ENCODE results near the gene TMEM182.
A peak's percentile ranks its signal among the peaks of the same experiment; 100 is the strongest.

TMEM182 gene

DNA sequence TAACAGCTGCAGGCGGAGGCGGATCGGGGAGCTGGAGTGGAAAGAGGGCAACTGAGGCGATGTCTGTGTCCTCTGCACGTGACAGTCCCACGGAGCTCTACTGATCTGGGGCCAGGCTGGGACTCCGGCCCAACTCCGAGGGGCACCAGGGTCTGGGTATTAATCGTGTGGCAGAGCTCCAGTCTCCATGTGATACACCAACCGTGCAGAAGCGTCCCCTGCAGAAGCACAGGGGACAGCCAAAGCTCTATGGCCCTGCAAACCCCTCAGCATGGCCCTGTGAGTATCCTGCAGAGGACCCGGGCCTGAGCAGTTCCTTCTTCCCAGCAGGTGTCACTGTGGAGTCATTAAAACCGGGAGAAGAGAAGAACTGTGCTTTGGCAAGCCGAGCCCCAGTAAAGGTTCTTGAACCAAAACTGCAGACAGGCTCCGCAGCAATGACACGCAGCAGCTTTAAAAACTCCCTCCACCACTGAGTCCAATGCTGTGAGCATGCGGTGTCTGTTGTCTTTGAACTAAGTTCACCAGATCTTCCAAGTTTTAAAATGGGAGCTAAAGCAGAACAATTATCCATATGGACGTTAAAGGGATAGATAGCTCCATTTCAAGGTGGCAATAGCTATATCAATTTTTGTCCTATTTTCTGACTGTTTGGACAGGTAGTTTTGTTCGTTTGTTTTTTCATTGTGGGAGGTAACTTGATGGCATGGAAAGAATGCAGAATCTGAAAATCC lies 79.4 kb downstream of the TMEM182 start:
- Histone ChIP-seq H3K27ac (ENCODE audit: extremely low read depth, low read depth, low read length) (no peak overlapping the region), H3K9me3 (ENCODE audit: control insufficient read depth, insufficient read depth, low read depth, low read length) (no peaks in the 10 kb centered on the region), H3K36me3 (ENCODE audit: control insufficient read depth in 2 of 2, insufficient read depth in 1 of 2, low read length in 2 of 2) (no peaks in the 10 kb centered on the region), H3K4me3 (ENCODE audit: low read depth, low read length) (no peak overlapping the region), H3K4me1 (ENCODE audit: control insufficient read depth, insufficient read depth, low read length) (0 out of 2 replicates have a peak, but pooled peaks cover 2% of the 10 kb centered on the region)
- TF ChIP-seq SETDB1 (IDR thresholded peaks at IDR 0.05; ENCODE audit: insufficient read length, low read length) (no peak), ZSCAN30 (tag by site-specific recombination; IDR thresholded peaks at IDR 0.05) (no peak), ZNF202 (tag by site-specific recombination; IDR thresholded peaks at IDR 0.05; ENCODE audit: borderline replicate concordance) (no peak), GLIS1 (tag by site-specific recombination; IDR thresholded peaks at IDR 0.05) (no peak), ZNF449 (tag by site-specific recombination; IDR thresholded peaks at IDR 0.05) (no peak), ZNF654 (tag by site-specific recombination; IDR thresholded peaks at IDR 0.05; ENCODE audit: low read depth) (peak; percentile 45), ZBTB7A (tag by site-specific recombination; IDR thresholded peaks at IDR 0.05; ENCODE audit: low read depth) (no peak), ZNF214 (tag by site-specific recombination; IDR thresholded peaks at IDR 0.05; ENCODE audit: borderline replicate concordance) (no peak)
- TF ChIP-seq, protein P1, sequence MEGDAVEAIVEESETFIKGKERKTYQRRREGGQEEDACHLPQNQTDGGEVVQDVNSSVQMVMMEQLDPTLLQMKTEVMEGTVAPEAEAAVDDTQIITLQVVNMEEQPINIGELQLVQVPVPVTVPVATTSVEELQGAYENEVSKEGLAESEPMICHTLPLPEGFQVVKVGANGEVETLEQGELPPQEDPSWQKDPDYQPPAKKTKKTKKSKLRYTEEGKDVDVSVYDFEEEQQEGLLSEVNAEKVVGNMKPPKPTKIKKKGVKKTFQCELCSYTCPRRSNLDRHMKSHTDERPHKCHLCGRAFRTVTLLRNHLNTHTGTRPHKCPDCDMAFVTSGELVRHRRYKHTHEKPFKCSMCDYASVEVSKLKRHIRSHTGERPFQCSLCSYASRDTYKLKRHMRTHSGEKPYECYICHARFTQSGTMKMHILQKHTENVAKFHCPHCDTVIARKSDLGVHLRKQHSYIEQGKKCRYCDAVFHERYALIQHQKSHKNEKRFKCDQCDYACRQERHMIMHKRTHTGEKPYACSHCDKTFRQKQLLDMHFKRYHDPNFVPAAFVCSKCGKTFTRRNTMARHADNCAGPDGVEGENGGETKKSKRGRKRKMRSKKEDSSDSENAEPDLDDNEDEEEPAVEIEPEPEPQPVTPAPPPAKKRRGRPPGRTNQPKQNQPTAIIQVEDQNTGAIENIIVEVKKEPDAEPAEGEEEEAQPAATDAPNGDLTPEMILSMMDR (tag by site-specific recombination; IDR thresholded peaks at IDR 0.05): peak; percentile 32; the same call in 1 of the 2 replicates
- POLR2A ChIA-PET: no interaction called here
- CTCF ChIA-PET: interaction anchor here (0.5 to 3.9 kb wide), 22 partner anchors 9 to 1038 kb away, joined by 3 to 42 read pairs (median 4); no protein-coding TSS in a partner anchor

DNA sequence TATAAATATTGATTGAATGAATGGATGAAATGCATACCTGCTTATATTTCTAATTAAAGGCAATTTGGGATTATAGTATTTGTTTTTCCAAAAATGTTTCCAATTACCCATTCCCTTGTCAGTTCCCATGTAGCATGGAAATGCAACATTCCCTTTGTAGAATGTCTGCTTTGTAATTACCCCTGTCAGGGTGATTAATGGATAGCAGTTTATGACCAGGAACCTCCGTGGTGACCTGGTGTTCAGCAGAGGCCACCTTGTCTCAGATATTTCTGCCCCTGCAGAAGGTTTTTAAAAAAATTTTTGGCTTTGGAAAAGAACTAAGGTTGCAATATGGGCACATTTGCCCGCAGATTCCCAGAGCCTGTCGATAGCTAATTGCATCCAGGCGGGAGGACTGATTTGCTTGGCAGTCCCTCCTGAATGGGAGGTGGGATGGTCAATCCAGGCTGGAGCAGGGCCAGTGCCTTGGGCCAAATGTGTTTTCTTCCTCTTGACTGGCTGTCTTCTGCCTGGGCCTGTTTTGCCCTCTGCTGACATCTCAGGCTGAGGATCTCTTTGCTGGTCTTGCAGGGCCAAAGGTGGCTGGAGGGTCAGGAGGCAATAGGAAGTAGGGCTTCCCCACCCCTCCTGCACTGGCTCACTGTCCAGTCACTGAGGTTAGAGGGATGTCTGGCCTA lies 82.1 kb downstream of the TMEM182 start:
- ChIA-PET CTCF (no interaction called here), POLR2A (no interaction called here)
- no peaks in the 10 kb centered on the region for H3K9me3 ChIP-seq (ENCODE audit: control insufficient read depth, insufficient read depth, low read depth, low read length)
- H3K36me3 ChIP-seq (ENCODE audit: control insufficient read depth in 2 of 2, insufficient read depth in 1 of 2, low read length in 2 of 2): no peaks in the 10 kb centered on the region
- no peak overlapping the region for H3K4me3 ChIP-seq (ENCODE audit: low read depth, low read length)
- H3K27ac ChIP-seq (ENCODE audit: extremely low read depth, low read depth, low read length): no peak overlapping the region
- 0 out of 2 replicates have a peak, but pooled peaks cover 2% of the 10 kb centered on the region for H3K4me1 ChIP-seq (ENCODE audit: control insufficient read depth, insufficient read depth, low read length)
- TF ChIP-seq ZNF510 (tag by site-specific recombination; IDR thresholded peaks at IDR 0.05; ENCODE audit: insufficient replicate concordance) (no peak), ZNF155 (tag by site-specific recombination; IDR thresholded peaks at IDR 0.05) (no peak), ZNF596 (tag by site-specific recombination; IDR thresholded peaks at IDR 0.05) (no peak), ZNF449 (tag by site-specific recombination; IDR thresholded peaks at IDR 0.05) (no peak), HOXA7 (CRISPR knock-in tag; IDR thresholded peaks at IDR 0.05; ENCODE audit: borderline replicate concordance) (no peak), EGR2 (tag by site-specific recombination; IDR thresholded peaks at IDR 0.05; ENCODE audit: low read depth) (no peak), ZNF324 (tag by site-specific recombination; IDR thresholded peaks at IDR 0.05) (no peak), ZNF184 (tag by site-specific recombination; IDR thresholded peaks at IDR 0.05) (no peak)
- TF ChIP-seq, protein P2, sequence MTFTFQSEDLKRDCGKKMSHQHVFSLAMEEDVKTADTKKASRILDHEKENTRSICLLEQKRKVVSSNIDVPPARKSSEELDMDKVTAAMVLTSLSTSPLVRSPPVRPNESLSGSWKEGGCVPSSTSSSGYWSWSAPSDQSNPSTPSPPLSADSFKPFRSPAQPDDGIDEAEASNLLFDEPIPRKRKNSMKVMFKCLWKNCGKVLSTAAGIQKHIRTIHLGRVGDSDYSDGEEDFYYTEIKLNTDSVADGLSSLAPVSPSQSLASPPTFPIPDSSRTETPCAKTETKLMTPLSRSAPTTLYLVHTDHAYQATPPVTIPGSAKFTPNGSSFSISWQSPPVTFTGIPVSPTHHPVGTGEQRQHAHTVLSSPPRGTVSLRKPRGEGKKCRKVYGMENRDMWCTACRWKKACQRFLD (tag by site-specific recombination; IDR thresholded peaks at IDR 0.05): no peak
- TF ChIP-seq, protein P1 (tag by site-specific recombination; IDR thresholded peaks at IDR 0.05): no peak
- TF ChIP-seq, protein P3, sequence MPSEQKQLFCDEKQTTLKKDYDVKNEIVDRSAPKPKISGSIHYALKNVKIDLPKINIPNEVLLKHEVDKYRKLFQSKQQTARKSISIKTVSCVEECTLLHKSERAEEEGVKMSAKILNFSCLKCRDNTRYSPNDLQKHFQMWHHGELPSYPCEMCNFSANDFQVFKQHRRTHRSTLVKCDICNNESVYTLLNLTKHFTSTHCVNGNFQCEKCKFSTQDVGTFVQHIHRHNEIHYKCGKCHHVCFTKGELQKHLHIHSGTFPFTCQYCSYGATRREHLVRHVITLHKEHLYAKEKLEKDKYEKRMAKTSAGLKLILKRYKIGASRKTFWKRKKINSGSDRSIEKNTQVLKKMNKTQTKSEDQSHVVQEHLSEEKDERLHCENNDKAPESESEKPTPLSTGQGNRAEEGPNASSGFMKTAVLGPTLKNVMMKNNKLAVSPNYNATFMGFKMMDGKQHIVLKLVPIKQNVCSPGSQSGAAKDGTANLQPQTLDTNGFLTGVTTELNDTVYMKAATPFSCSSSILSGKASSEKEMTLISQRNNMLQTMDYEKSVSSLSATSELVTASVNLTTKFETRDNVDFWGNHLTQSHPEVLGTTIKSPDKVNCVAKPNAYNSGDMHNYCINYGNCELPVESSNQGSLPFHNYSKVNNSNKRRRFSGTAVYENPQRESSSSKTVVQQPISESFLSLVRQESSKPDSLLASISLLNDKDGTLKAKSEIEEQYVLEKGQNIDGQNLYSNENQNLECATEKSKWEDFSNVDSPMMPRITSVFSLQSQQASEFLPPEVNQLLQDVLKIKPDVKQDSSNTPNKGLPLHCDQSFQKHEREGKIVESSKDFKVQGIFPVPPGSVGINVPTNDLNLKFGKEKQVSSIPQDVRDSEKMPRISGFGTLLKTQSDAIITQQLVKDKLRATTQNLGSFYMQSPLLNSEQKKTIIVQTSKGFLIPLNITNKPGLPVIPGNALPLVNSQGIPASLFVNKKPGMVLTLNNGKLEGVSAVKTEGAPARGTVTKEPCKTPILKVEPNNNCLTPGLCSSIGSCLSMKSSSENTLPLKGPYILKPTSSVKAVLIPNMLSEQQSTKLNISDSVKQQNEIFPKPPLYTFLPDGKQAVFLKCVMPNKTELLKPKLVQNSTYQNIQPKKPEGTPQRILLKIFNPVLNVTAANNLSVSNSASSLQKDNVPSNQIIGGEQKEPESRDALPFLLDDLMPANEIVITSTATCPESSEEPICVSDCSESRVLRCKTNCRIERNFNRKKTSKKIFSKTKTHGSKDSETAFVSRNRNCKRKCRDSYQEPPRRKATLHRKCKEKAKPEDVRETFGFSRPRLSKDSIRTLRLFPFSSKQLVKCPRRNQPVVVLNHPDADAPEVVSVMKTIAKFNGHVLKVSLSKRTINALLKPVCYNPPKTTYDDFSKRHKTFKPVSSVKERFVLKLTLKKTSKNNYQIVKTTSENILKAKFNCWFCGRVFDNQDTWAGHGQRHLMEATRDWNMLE (tag by site-specific recombination; conservative IDR thresholded peaks at IDR 0.05; ENCODE audit: low read depth): no peak

All from HEK293 (cell line).